HG02852 (cell line): Measurements from ENCODE around the gene LNPEP.
"Not testable (repeated sequence)": the region's sequence is repeated elsewhere in the genome, so short reads cannot be mapped to it uniquely, and the experiment has no call there.

Source experiments
- ATAC-seq: cut with Tn5 transposase; IDR thresholded peaks from one replicate; pipeline ENCODE4 v1.9.1; 2021; ENCODE audit warnings: mild to moderate bottlenecking, moderate library complexity; ENCODE audit not compliant: unreplicated experiment

LNPEP gene

DNA sequence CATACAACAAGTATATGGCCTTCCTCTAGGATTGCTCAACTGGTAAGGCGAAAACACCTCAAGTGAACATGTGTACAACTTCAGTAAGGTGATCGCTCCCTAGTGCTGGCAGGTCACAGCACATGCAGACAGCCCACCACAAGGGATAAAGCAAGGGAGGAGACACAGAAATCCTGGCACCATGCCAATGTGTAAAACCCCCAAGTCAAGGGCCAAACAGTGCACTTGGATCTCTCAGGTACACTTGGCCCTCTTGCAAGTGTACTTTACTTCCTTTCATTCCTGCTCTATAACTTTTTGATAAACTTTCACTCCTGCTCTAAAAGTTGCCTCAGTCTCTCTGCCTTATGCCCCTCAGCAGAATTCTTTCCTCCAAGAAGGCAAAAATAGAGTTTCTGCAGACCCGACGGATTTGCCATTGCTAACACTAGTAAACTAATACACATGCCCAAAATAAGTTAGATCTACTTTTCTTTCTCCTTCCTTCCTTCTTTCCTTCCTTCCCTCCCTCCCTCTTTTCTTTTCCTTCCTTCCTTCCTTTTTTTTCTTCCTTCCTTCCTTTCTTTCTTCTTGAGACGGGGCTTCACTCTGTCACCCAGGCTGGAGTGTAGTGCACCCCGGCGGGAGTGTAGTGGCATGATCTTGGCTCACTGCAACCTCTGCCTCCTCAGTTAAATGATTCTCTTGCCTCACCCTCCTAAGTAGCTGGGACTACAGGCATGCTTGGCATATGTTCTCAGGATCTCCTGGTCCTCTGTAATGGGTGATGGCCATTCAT is 6.8 kb upstream of the LNPEP start:
- ATAC-seq = no peak

GRCh38 chr5:96930058-96930457 is 5.8 kb upstream of the LNPEP start:
- ATAC-seq = no peak

GRCh38 chr5:96930589-96930988 is 5.3 kb upstream of the LNPEP start:
- no peak for ATAC-seq

- ATAC-seq = not testable (repeated sequence)
Measured at GRCh38 chr5:96931037-96931436, 4.8 kb upstream of the LNPEP start.

DNA sequence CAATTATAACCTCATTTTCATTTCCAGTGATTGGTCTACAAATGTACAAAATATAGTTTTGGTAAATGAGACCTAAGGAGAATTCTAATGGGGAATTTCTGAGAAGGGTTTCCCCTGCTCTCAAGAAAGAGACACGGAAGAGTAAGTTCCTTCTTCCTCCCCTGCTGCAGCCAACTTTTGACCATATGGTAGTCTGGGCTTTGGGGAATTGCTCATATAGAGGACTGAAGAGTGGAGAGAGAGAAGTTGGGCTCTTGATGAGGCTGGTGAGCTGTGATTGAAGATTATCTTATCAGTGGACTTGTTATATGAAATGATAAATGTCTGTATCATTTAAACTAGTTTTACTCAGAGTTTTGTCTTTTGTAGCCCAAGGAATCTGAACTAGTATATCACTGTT is 4.3 kb upstream of the LNPEP start:
- ATAC-seq = no peak

GRCh38 chr5:96932026-96932425 is 3.9 kb upstream of the LNPEP start:
- no peak for ATAC-seq

DNA sequence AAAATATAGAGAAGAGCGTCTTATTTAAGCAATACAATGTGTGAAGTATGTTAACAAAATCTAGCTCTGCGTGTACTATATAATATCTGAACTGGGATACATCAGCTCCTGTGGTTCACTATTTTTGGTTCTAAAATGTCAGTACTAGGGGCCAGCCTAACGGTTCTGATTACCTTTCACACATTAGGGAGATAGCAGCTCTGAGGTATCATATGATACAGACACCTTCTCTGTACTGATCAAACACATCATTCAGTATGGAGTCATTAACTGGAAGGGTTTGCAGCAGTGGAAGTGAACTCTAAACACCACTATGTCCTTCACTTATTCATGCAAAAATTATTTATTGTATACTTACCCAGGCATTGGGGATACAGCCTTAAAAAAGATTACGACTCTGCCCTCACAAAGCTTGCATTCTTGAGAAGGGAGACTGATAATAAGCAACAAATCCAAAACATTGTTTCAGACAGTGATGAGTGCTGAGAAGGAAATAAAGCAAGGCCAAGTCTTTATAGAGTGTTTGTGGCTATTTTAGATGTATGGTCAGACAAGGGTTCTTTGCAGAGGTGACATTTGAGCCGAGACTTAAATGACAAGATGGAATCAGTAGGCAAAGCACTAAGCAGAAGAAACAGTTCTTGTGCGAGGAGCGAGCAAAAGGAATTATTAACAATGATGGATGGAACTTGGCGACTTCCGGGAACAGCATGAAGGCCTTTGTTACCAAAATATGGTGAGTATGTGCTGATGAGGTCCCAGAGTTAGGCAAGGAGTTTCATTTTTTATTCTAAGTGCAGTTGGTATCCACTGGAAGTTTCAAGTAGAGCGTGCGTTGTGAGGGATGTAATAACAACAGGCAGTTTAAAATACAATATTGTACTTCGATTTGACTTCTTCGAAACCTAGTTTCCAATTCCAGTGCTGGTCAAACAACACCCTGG is 1.8 kb upstream of the LNPEP start:
- no peak for ATAC-seq

- peak; percentile 58 for ATAC-seq
Measured at GRCh38 chr5:96934708-96935558, 947 bp upstream of the LNPEP start.

DNA sequence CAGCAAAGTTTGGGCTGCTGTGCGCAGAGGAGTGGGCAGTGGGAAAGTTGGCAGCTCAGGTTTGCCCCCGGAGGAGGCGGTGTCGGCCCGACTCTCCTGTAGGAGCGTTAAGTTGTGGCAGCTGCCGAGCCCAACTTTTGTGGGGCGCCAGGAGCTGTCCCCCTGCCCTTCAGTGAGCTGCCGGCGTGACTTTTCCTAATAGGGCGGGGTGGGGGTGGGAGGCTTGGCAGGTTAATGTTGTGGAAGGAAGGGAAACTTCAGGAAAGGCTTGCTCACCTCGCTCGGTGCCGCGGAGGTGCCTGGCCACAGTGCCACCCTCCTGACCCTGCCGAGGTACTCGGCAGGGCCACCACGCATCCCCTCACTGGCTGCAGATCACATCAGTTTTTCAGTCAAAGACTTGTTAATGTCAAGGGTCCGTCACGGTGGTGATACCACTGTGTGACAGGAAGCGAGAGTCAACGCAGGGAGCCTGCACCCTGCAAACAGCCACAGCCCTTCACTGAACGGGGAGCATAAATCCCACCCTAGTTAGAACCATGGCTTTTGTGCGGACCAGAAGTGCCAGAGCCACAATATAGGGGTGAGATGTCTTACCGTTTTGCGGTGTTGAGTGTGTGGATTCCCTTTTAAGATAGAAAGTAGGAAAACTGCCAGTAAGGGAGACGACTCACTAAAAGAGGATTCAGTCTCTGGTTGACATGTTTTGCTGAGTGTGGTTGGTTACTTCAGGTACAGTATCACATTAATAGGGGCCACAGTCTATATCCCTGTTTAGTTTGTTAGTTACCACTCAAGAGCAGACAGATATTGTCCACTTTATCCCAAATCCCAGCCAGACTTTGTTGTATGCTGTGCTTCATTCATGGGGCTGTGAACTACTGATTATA is 796 bp downstream of the LNPEP start:
- peak; percentile 23 for ATAC-seq

DNA sequence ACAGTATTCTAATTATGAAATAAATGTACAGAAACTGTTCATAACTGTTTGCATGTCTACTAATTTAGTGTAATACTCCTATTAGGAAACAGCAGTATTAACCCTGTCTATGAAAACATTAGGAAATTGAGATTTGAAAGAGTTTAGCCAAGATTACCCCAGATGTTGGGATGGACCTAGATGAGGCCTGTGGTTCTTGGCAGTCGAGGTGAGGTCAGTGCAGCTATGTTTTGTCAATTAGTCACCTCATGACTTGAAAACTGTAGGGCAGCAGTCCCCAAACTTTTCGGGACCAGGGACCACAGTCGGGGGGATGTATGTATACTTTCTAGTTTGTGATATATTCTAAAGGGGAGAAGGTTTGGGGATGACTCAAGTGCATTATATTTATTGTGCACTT is 4.7 kb downstream of the LNPEP start:
- ATAC-seq = no peak

DNA sequence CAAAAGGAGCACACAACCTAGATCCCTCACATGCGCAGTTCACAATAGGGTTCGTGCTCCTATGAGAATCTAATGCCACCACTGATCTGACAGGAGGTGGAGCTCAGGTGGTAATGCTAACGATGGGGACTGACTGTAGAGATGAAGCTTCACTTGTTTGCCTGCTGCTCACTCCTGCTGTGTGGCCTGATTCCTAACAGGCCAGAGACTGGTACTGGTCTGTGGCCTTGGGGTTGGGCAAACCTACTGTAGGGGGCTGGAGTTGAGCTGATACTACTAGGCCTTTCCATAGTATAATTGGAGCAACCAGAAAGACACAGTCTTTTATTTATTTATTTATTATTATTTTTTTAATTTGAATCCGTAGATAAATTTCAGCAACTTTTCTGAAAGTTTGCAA is 5.3 kb downstream of the LNPEP start:
- no peak for ATAC-seq

DNA sequence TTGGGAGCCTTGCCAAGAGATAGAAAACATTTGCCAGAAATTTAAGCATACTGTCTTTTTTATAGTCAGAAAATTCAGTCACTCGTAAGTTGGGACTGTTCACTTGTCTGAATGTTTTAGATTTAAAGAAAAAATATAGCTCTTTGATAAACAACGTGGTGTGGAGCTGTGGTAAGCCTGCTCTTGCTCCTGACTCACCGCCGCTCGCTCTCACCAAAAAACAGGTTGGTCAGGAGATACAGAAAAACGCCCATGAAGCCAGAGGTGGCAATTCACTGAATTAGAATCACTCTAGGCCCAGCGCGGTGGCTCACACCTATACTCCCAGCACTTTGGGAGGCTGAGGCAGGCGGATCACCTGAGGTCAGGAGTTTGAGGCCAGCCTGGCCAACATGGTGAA is 6.2 kb downstream of the LNPEP start:
- no peak for ATAC-seq

GRCh38 chr5:96942911-96943310 is 7.0 kb downstream of the LNPEP start:
- no peak for ATAC-seq

- ATAC-seq = no peak
Measured at GRCh38 chr5:96943799-96944198, 7.9 kb downstream of the LNPEP start.

GRCh38 chr5:96945144-96945897 is 9.4 kb downstream of the LNPEP start:
- ATAC-seq = no peak

DNA sequence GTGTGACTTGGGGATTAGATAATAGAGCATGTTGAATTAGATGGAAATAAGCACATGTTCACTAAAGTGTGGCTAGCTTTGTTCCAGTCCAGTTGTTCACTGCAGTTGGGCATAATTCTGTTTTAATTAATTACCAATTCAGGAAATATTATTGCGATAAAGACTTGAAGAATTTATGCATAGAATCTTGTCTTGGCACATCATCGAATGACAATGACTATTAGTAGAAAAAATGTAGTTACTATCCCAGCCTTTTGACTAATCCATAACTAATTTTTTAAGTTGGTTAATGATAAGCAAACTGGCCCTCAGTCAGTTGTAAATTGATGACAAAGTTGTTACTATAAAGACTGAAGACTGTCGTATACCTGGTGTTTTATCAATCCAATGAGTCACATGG is 10.5 kb downstream of the LNPEP start:
- ATAC-seq = no peak

- no peak for ATAC-seq
Measured at GRCh38 chr5:96952118-96952750, 16.4 kb downstream of the LNPEP start.

DNA sequence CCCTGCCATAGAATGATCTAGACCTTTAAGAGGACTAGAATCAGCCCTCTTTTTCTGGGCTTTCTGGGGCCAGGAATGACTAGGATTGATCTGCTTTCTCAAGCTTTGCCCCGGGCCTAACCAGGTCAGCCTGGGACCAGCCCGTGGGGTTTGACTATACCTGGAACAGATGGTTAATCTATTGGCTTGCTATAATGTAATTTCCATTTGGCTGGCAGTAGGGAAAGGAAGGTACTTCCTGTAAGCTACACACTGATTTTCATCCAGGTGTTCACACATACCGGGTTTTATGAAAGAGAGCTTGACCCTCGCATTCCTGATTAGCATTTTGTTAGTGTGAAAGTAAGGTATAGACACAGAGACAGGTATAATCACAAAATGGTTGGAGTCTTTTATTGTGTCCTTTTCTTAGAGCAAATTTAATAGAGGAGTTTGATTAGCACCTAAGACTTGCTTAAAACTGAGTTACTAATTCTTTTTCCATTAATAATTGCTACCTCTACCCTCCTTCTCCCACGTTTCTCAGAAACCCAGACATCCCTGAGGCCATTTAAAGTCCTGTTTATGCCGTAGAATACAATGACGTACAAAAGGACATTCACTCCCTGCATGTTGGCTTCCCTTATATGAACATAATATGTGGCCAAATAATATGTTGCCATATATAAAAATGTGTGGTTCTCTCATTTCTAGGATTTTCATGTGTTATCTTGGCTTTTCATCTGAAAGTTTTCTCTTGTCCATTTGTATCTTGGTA is 17.3 kb downstream of the LNPEP start:
- ATAC-seq = no peak
